PC-9 (cell line): ENCODE results near the gene TTC22. TPM values are rescaled to one million over a fixed set of nuclear protein-coding genes. Genes with fewer than 3 reads are reported as not detected.
A peak's percentile ranks its signal among the peaks of the same experiment; 100 is the strongest.

Experiments
- BruUV-seq: library from RNA; stranded (reverse); fragments of 400-500 nt; replicated peaks from 2 replicates; lab custom pipeline; 2021; lab: Mats Ljungman, UMichigan
- CTCF ChIA-PET: fragments of 300-600 bp; sonication (Branson Sonifier 250); formaldehyde crosslinking; loops from one replicate; lab custom pipeline; 2022; ENCODE audit warnings: antibody characterized with exemption; lab: Charles Lee
- POLR2A ChIA-PET: fragments of 300-600 bp; sonication (Branson Sonifier 250); formaldehyde crosslinking; loops from one replicate; lab custom pipeline; 2022; ENCODE audit warnings: antibody characterized with exemption; ENCODE audit not compliant: unreplicated experiment; lab: Charles Lee
- DNase-seq, 2 experiments: peaks; one replicate each; pipeline versions ENCODE4 v3.0.0 to v3.0.0-alpha.2; 2015 to 2022; ENCODE audit warnings: mixed read lengths in 1 of 2
- H2AFZ ChIP-seq: fragments of 200-600 bp; sonication (generic); 2 replicates; pipeline ENCODE4 v1.8.1; 2017; ENCODE audit warnings: antibody characterized with exemption
- H3F3A ChIP-seq: fragments of 200-600 bp; sonication (generic); 2 replicates; pipeline ENCODE4 v1.8.1; 2017; ENCODE audit warnings: antibody characterized with exemption, mild to moderate bottlenecking, low read depth; ENCODE audit not compliant: insufficient read depth
- H3K27ac ChIP-seq: fragments of 200-600 bp; sonication (generic); 2 replicates; pipeline ENCODE4 v1.6.1; 2016; ENCODE audit warnings: mixed run types
- H3K27me3 ChIP-seq: fragments of 200-600 bp; sonication (generic); 2 replicates; pipeline ENCODE4 v1.6.1; 2016; ENCODE audit warnings: low read depth, mixed run types; ENCODE audit not compliant: insufficient read depth
- H3K36me3 ChIP-seq: fragments of 200-600 bp; sonication (generic); 2 replicates; pipeline ENCODE4 v1.6.1; 2016; ENCODE audit warnings: low read depth, mixed run types
- H3K4me1 ChIP-seq: fragments of 200-600 bp; sonication (generic); replicated peaks from 2 replicates; pipeline ENCODE4 v1.6.1; 2016; ENCODE audit warnings: mixed run types; ENCODE audit not compliant: insufficient read depth
- H3K4me2 ChIP-seq: fragments of 200-600 bp; sonication (generic); 2 replicates; pipeline ENCODE4 v1.6.1; 2017; ENCODE audit warnings: mixed run types
- H3K4me3 ChIP-seq: fragments of 200-600 bp; sonication (generic); 2 replicates; pipeline ENCODE4 v1.6.1; 2016; ENCODE audit warnings: mixed run types
- H3K79me2 ChIP-seq: fragments of 200-600 bp; sonication (generic); 2 replicates; pipeline ENCODE4 v1.6.1; 2017; ENCODE audit warnings: low read depth, mixed run types
- H3K9me2 ChIP-seq: fragments of 200-600 bp; sonication (generic); 2 replicates; pipeline ENCODE4 v1.8.1; 2017; ENCODE audit warnings: mild to moderate bottlenecking; ENCODE audit not compliant: insufficient read depth
- H3K9me3 ChIP-seq: fragments of 200-600 bp; sonication (generic); 2 replicates; pipeline ENCODE4 v1.8.1; 2016; ENCODE audit warnings: low read depth; ENCODE audit not compliant: insufficient read depth
- H4K20me1 ChIP-seq: fragments of 200-600 bp; sonication (generic); 2 replicates; pipeline ENCODE4 v1.8.1; 2017; ENCODE audit not compliant: insufficient read depth
- EZH2 ChIP-seq: fragments of 200-600 bp; sonication (generic); IDR thresholded peaks from 2 replicates; pipeline ENCODE4 v1.8.0; 2017; ENCODE audit warnings: antibody characterized with exemption, low read depth
- intact Hi-C: fragments of 100-400 bp; cut with micrococcal nuclease; formaldehyde crosslinking; loops from one replicate; pipeline ENCODE4 v1.10.0; 2022; ENCODE audit not compliant: unreplicated experiment
- total RNA-seq: library from RNA; stranded (reverse); gene quantifications from 2 replicates; pipeline ENCODE4 v1.2.3, GENCODE V29; 2021
- TF ChIP-seq, protein P1 (sequence below): fragments of 200-600 bp; sonication (generic); conservative IDR thresholded peaks from 2 replicates; pipeline ENCODE4 v1.6.1; 2017; ENCODE audit warnings: mixed run types, antibody characterized with exemption, mild to moderate bottlenecking, moderate library complexity

TTC22 gene
- total RNA-seq, 1 experiment from 2014 or later: 26.3 TPM

DNA sequence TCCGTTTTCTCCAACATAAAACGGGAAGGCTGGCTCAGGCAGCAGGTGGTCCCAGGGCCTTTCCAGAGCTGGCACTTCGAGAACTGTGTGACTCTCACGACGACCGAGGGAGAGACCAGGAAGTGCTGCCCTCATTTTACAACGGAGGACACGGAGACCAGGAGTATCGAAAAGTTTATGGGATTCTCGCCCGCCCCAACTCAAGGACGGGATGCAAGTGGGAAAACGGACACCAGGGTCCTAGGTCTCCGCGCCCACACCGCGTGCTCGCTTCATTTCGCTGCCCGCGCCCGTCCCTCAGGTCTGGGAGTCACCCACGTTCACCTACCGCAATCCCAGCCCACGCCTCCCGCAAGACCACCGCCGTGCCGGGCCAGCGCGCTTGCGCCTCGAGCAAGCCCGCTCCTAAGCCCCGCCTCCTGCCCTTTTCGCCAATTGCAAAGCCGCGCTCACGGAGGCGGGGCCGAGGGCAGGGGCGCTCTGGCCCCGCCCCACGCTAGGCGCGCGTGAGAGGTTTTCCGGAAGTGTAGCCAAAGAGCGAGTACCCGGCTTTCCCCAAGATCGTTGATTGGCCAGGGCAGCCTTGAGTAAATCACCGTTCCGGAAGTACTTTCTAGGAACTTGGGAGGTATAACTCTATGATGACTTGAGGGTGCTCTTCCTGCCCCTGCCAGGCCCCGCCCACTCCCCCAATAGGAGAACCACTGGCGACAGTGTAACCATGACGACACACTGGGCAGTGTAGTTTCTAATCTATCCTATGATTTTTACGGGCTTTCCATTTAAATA is 36.8 kb downstream of the TTC22 start, which contains the start of gene PARS2:
PARS2 (minus strand) TSS at position 391 of the 789 bp plus-strand sequence. CDS start 5,362 bp downstream, outside the sequence.
- Histone ChIP-seq H2AFZ (peak within 1 kb of the TSS; percentile 91), H3K36me3 (no peaks in the 10 kb centered on the region), H3K4me3 (peak within 1 kb of the TSS; percentile 82), H3K79me2 (peaks cover 19% of the 10 kb centered on the region), H3K27me3 (no peaks in the 10 kb centered on the region), H3K4me1 (peaks cover 7% of the 10 kb centered on the region; the same call in 1 of the 2 replicates), H3K9me3 (no peaks in the 10 kb centered on the region), H4K20me1 (no peaks in the 10 kb centered on the region), H3K27ac (peak within 1 kb of the TSS; percentile 67), H3K4me2 (peak within 1 kb of the TSS; percentile 91), H3F3A (no peaks in the 10 kb centered on the region), H3K9me2 (no peaks in the 10 kb centered on the region)
- POLR2A ChIA-PET: interaction anchor here (0.7 kb wide), 1 partner anchor 26 kb away, joined by 4 read pairs; no protein-coding TSS in a partner anchor
- DNase-seq: peak; percentile 96 to 99
- CTCF ChIA-PET: no interaction called here
- BruUV-seq: no TSS peak
- intact Hi-C loops: loop anchor here (2.0 kb wide), 1 partner anchor 36 kb away; the partner anchor contains the start of gene TTC22
- no peak for TF ChIP-seq EZH2
- TF ChIP-seq, protein P1, sequence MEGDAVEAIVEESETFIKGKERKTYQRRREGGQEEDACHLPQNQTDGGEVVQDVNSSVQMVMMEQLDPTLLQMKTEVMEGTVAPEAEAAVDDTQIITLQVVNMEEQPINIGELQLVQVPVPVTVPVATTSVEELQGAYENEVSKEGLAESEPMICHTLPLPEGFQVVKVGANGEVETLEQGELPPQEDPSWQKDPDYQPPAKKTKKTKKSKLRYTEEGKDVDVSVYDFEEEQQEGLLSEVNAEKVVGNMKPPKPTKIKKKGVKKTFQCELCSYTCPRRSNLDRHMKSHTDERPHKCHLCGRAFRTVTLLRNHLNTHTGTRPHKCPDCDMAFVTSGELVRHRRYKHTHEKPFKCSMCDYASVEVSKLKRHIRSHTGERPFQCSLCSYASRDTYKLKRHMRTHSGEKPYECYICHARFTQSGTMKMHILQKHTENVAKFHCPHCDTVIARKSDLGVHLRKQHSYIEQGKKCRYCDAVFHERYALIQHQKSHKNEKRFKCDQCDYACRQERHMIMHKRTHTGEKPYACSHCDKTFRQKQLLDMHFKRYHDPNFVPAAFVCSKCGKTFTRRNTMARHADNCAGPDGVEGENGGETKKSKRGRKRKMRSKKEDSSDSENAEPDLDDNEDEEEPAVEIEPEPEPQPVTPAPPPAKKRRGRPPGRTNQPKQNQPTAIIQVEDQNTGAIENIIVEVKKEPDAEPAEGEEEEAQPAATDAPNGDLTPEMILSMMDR: no peak

DNA sequence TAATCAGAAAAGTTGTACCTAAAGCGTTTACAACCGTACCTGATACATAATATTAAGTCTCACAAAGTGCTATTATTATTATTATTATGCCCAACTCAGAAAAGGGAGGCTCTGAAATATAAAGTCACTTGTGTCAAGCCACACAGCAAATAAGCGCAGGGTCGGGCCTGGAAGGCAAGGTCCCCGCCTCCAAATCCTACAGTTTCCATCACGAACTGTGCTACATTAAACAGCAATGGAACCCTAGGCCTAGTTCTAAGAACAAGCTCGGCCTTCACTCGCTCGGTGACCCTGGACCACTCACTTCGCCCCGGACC is 37.3 kb downstream of the TTC22 start:
- no peaks in the 10 kb centered on the region for H3K9me3 ChIP-seq
- no peaks in the 10 kb centered on the region for H3F3A ChIP-seq
- H4K20me1 ChIP-seq: no peaks in the 10 kb centered on the region
- intact Hi-C loops: loop anchor here (2.0 kb wide), 1 partner anchor 37 kb away; the partner anchor contains the start of gene TTC22
- ChIA-PET POLR2A (no interaction called here), CTCF (no interaction called here)
- H3K4me1 ChIP-seq: peaks cover 7% of the 10 kb centered on the region; the same call in 1 of the 2 replicates
- H3K9me2 ChIP-seq: no peaks in the 10 kb centered on the region
- peak overlapping the region; percentile 87 for H3K4me2 ChIP-seq
- no peaks in the 10 kb centered on the region for H3K27me3 ChIP-seq
- peak overlapping the region; percentile 67 for H3K27ac ChIP-seq
- TF ChIP-seq, protein P1: no peak
- no peak for TF ChIP-seq EZH2
- H3K79me2 ChIP-seq: peaks cover 19% of the 10 kb centered on the region
- H2AFZ ChIP-seq: peak overlapping the region; percentile 91
- BruUV-seq: TSS peak; percentile 87
- no peak for DNase-seq
- H3K36me3 ChIP-seq: no peaks in the 10 kb centered on the region
- peak overlapping the region; percentile 82 for H3K4me3 ChIP-seq

DNA sequence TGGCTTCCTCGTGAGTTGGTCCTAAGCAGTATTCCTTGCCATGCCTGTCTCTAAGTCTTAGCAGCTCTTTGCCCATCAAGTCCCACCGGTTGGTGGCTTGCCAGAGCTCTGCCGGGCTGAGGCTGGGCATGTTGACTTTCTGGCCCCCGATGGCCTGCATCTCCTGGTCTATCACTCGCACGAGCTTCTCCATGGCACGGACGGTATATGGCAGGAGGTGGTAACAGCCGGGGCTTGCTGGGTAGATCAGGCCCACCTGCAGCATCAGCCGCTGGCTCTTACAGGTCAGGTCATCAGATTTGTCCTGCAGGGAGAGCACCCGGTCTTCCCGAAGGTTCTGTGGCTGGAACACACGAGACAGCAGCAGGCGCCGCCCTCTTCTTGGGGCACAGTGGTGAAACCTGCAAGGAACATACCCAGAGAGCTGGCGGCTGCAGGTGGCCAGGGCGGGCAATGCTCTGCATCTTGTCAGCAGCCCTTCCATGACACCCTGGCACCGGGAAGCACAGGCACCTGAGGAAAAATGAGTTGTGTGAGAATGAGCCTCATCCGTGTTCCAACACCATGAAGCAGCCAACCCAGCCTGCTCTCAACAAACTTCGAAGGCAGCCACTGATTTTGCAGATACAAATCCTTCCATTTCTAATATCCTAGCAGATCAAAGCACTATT is 42.3 kb downstream of the TTC22 start:
- TF ChIP-seq EZH2: no peak
- TF ChIP-seq, protein P1: no peak
- H2AFZ ChIP-seq: no peak overlapping the region
- H3K4me1 ChIP-seq: no peaks in the 10 kb centered on the region; the same call in 1 of the 2 replicates
- no peak overlapping the region for H3K27ac ChIP-seq
- H3K4me3 ChIP-seq: no peak overlapping the region
- DNase-seq: no peak
- H3K36me3 ChIP-seq: no peaks in the 10 kb centered on the region
- H3K4me2 ChIP-seq: no peak overlapping the region
- peaks cover 16% of the 10 kb centered on the region for H3K79me2 ChIP-seq
- intact Hi-C loops: no loop called here
- no peaks in the 10 kb centered on the region for H3K9me3 ChIP-seq
- no peaks in the 10 kb centered on the region for H3K27me3 ChIP-seq
- no peaks in the 10 kb centered on the region; the same call in 1 of the 2 replicates for H3F3A ChIP-seq
- POLR2A ChIA-PET: no interaction called here
- no peaks in the 10 kb centered on the region for H3K9me2 ChIP-seq
- CTCF ChIA-PET: no interaction called here
- no peaks in the 10 kb centered on the region for H4K20me1 ChIP-seq
- BruUV-seq: no TSS peak
